ENCODE results near the gene COTL1. TPM values are rescaled to one million over a fixed set of nuclear protein-coding genes. Genes with fewer than 3 reads are reported as not detected.
"Not testable (repeated sequence)": the region's sequence is repeated elsewhere in the genome, so short reads cannot be mapped to it uniquely, and the experiment has no call there.

COTL1 gene
- total RNA-seq, 2 experiments from 2014 or later = 125 to 232 TPM

DNA sequence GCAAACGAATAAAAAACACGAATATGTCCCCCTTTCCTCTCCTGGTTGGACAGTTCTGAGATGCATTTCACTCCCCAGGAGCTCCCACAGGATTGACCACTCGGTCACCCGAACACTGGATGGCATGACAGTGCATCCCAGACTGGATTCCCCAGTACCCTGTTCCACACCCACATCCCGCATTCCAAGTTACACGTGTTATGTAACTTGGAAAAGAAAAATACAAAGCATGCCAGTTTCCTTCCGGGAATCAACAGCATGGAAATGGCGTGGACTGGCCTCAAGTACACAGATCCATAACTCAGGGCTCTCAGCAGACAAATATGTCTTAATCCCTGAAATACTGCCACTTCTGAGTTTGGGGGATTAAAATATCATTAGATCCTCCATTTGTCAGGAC lies 17.8 kb upstream of the COTL1 start:
- Histone ChIP-seq H3K4me3 (ENCODE audit: low read depth, low read length, poor library complexity, severe bottlenecking) (no peak overlapping the region), H3K79me2 (ENCODE audit: insufficient read depth, low read depth, low read length) (no peaks in the 10 kb centered on the region), H3K27ac (ENCODE audit: low read depth, low read length, poor library complexity, severe bottlenecking) (no peak overlapping the region), H3K4me2 (ENCODE audit: low read length) (no peak overlapping the region), H2AFZ (ENCODE audit: low read length) (no peak overlapping the region), H3K36me3 (ENCODE audit: insufficient read depth, low read length) (no peaks in the 10 kb centered on the region), H3K9me2 (ENCODE audit: insufficient read depth, low read length) (no peaks in the 10 kb centered on the region), H4K20me1 (ENCODE audit: insufficient read depth, low read length) (no peaks in the 10 kb centered on the region), H3K9me3 (ENCODE audit: low read length) (no peaks in the 10 kb centered on the region), H3K4me1 (ENCODE audit: insufficient read depth, low read length, poor library complexity, severe bottlenecking) (peaks cover 43% of the 10 kb centered on the region)
- no peak for DNase-seq (ENCODE audit: low spot score)
- TF ChIP-seq EZH2phosphoT487 (IDR thresholded peaks at IDR 0.05; ENCODE audit: borderline replicate concordance, low read depth, low read length) = no peak
- TF ChIP-seq, protein P1, sequence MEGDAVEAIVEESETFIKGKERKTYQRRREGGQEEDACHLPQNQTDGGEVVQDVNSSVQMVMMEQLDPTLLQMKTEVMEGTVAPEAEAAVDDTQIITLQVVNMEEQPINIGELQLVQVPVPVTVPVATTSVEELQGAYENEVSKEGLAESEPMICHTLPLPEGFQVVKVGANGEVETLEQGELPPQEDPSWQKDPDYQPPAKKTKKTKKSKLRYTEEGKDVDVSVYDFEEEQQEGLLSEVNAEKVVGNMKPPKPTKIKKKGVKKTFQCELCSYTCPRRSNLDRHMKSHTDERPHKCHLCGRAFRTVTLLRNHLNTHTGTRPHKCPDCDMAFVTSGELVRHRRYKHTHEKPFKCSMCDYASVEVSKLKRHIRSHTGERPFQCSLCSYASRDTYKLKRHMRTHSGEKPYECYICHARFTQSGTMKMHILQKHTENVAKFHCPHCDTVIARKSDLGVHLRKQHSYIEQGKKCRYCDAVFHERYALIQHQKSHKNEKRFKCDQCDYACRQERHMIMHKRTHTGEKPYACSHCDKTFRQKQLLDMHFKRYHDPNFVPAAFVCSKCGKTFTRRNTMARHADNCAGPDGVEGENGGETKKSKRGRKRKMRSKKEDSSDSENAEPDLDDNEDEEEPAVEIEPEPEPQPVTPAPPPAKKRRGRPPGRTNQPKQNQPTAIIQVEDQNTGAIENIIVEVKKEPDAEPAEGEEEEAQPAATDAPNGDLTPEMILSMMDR (conservative IDR thresholded peaks at IDR 0.05; ENCODE audit: low read length) = no peak
- POLR2A ChIA-PET = interaction anchor here (1.0 kb wide), 1 partner anchor 111 kb away, joined by 3 read pairs; no protein-coding TSS in a partner anchor
- intact Hi-C loops (cut with micrococcal nuclease; ENCODE audit: unreplicated experiment) = no loop called here
- CTCF ChIA-PET (ENCODE audit: unreplicated experiment) = no interaction called here
- BruUV-seq (replicated peaks) = no TSS peak

DNA sequence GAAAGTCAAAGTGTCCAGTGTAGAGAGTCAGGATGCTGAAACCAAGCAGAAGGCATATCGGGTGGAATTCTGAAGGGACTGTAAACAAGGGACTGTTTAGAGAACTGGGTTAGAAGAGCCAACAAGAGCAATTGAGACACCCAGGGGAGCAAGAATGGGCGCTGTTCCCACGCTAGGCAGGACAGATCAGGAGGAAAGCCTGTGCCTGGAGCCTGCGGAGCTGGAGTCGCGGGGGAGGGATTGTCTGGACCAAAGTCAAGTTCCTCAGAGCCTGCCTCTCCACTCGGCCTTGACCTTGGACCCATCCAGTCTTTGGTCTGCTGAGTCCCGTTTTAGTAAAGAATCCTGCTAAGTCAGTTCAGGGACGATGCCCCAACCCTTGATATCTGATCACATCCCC lies 15.7 kb upstream of the COTL1 start:
- H4K20me1 ChIP-seq (ENCODE audit: insufficient read depth, low read length) = no peaks in the 10 kb centered on the region
- no peak overlapping the region for H2AFZ ChIP-seq (ENCODE audit: low read length)
- H3K4me3 ChIP-seq (ENCODE audit: low read depth, low read length, poor library complexity, severe bottlenecking) = no peak overlapping the region
- intact Hi-C loops (cut with micrococcal nuclease; ENCODE audit: unreplicated experiment) = no loop called here
- POLR2A ChIA-PET = no interaction called here
- H3K79me2 ChIP-seq (ENCODE audit: insufficient read depth, low read depth, low read length) = no peaks in the 10 kb centered on the region
- no peaks in the 10 kb centered on the region for H3K9me3 ChIP-seq (ENCODE audit: low read length)
- H3K4me1 ChIP-seq (ENCODE audit: insufficient read depth, low read length, poor library complexity, severe bottlenecking) = peaks cover 39% of the 10 kb centered on the region
- CTCF ChIA-PET (ENCODE audit: unreplicated experiment) = no interaction called here
- no peaks in the 10 kb centered on the region for H3K9me2 ChIP-seq (ENCODE audit: insufficient read depth, low read length)
- no peaks in the 10 kb centered on the region for H3K36me3 ChIP-seq (ENCODE audit: insufficient read depth, low read length)
- no peak overlapping the region for H3K27ac ChIP-seq (ENCODE audit: low read depth, low read length, poor library complexity, severe bottlenecking)
- DNase-seq (ENCODE audit: low spot score) = no peak
- no peak overlapping the region for H3K4me2 ChIP-seq (ENCODE audit: low read length)
- no TSS peak for BruUV-seq (replicated peaks)
- no peak for TF ChIP-seq EZH2phosphoT487 (IDR thresholded peaks at IDR 0.05; ENCODE audit: borderline replicate concordance, low read depth, low read length)
- TF ChIP-seq, protein P1 (conservative IDR thresholded peaks at IDR 0.05; ENCODE audit: low read length) = no peak

DNA sequence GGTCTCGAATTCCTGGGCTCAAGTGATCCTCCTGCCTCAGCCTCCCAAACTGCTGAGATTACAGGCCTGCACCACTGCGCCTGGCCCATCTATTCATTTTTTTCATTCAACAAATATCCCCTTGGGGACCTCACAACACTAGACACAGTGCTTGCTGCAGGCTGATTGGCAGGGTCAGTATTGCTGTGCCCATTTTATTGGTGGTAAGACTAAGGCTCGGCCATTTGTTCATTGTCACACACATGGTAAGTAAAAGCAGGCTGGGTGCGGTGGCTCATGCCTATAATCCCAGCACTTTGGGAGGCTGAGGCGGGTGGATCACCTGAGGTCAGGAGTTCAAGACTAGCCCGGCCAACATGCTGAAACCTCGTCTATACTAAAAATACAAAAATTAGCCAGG lies 15.0 kb upstream of the COTL1 start:
- H3K79me2 ChIP-seq (ENCODE audit: insufficient read depth, low read depth, low read length); intact Hi-C loops (cut with micrococcal nuclease; ENCODE audit: unreplicated experiment); CTCF ChIA-PET (ENCODE audit: unreplicated experiment); H4K20me1 ChIP-seq (ENCODE audit: insufficient read depth, low read length); H3K27ac ChIP-seq (ENCODE audit: low read depth, low read length, poor library complexity, severe bottlenecking); H3K4me2 ChIP-seq (ENCODE audit: low read length); POLR2A ChIA-PET; H3K4me3 ChIP-seq (ENCODE audit: low read depth, low read length, poor library complexity, severe bottlenecking); H2AFZ ChIP-seq (ENCODE audit: low read length); H3K9me2 ChIP-seq (ENCODE audit: insufficient read depth, low read length); BruUV-seq (replicated peaks); DNase-seq (ENCODE audit: low spot score); H3K36me3 ChIP-seq (ENCODE audit: insufficient read depth, low read length); H3K9me3 ChIP-seq (ENCODE audit: low read length): not testable (repeated sequence)
- peaks cover 40% of the 10 kb centered on the region for H3K4me1 ChIP-seq (ENCODE audit: insufficient read depth, low read length, poor library complexity, severe bottlenecking)

Data from OCI-LY7 (cell line).